HCT116 (cell line): ENCODE results near the gene APC2.

ENCODE experiments used
- CBX3 ChIP-seq: IDR thresholded peaks from 2 replicates; pipeline ENCODE4 v1.6.1; 2012; ENCODE audit warnings: low read depth
- EGR1 ChIP-seq: IDR thresholded peaks from 2 replicates; pipeline ENCODE4 v1.6.1; 2012; ENCODE audit warnings: low read depth
- EZH2 ChIP-seq: fragments of 200-600 bp; sonication (generic); IDR thresholded peaks from 2 replicates; pipeline ENCODE4 v1.6.1; 2017; ENCODE audit warnings: antibody characterized with exemption, mixed run types
- POLR2A ChIP-seq: IDR thresholded peaks from 2 replicates; pipeline ENCODE4 v1.7.0; 2011; ENCODE audit warnings: borderline replicate concordance; ENCODE audit not compliant: insufficient read depth, insufficient read length; ENCODE audit errors: extremely low read depth
- POLR2AphosphoS5 ChIP-seq: IDR thresholded peaks from 2 replicates; pipeline ENCODE4 v1.6.1; 2011; ENCODE audit warnings: mild to moderate bottlenecking, low read depth, low read length, moderate library complexity
- RAD21 ChIP-seq: IDR thresholded peaks from 2 replicates; pipeline ENCODE4 v1.6.1; 2012; ENCODE audit warnings: low read depth, mild to moderate bottlenecking
- SIN3A ChIP-seq: IDR thresholded peaks from 2 replicates; pipeline ENCODE4 v1.6.1; 2012; ENCODE audit warnings: low read depth
- SRF ChIP-seq: IDR thresholded peaks from 2 replicates; pipeline ENCODE4 v1.6.1; 2012; ENCODE audit warnings: low read depth
- ZNF274 ChIP-seq: fragments of 200-500 bp; sonication (Bioruptor generic); IDR thresholded peaks from 2 replicates; pipeline ENCODE4 v1.6.1; 2014; ENCODE audit warnings: mild to moderate bottlenecking, low read depth, low read length, inconsistent platforms
- TF ChIP-seq, protein P1 (sequence below), 3 experiments: fragments of 200-600 bp in 1 of 3; sonication (generic) in 1 of 3; IDR thresholded peaks in 2 of 3; conservative IDR thresholded peaks in 1 of 3; 2 replicates each; pipeline ENCODE4 v1.5.1; 2012 to 2017; ENCODE audit warnings: low read depth in 2 of 3, low read length in 2 of 3, antibody characterized with exemption in 1 of 3, borderline replicate concordance in 1 of 3, control low read depth in 1 of 3, mild to moderate bottlenecking in 1 of 3, mixed read lengths in 1 of 3, mixed run types in 1 of 3, moderate library complexity in 1 of 3; ENCODE audit not compliant: insufficient read depth in 1 of 3
- TF ChIP-seq, protein P2 (sequence below): IDR thresholded peaks from 2 replicates; pipeline ENCODE4 v1.6.1; 2012
- TF ChIP-seq, protein P3 (sequence below): IDR thresholded peaks from 2 replicates; pipeline ENCODE4 v1.6.1; 2012; ENCODE audit warnings: low read depth
- TF ChIP-seq, protein P4 (sequence below): IDR thresholded peaks from 2 replicates; pipeline ENCODE4 v1.6.1; 2012
- TF ChIP-seq, protein P5 (sequence below): IDR thresholded peaks from 2 replicates; pipeline ENCODE4 v1.6.1; 2011; ENCODE audit warnings: mild to moderate bottlenecking, low read length, moderate library complexity; ENCODE audit not compliant: insufficient replicate concordance; ENCODE audit errors: extremely low read depth

DNA sequence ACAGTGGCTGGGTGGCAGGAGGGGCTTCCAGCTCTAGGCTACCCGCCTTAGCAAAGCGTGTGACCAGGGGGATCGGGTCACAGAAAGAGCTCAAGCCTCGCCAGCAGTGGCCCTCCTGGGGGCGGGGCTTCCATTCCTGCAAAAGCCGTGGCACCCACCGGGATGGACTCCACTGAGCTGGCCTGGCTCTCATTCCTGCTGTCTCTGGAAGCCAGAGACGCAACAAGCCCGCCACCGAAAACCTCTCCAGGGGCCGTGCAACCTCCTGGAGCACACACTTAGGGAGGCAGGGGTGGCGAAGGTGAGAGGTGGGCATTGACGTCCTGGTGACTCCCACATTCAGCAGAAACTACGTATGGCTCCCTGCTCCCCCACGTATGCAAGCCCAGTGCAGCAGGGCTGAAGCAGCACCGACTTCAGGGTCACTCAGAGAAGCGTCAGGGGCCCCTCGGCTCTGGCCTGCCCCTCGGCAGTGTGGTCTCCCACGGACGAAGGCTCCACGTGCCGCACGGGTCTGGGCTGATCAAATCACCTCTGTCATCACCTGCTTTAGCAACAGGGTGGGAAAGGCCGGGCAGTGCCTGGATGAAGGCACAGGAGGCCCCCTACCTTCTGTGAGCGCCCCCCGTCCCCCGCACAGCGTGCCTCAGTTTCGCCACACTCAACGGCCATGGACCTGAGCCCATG, 26.0 kb downstream of the APC2 start:
- TF ChIP-seq RAD21, result no peak
- TF ChIP-seq, protein P1, sequence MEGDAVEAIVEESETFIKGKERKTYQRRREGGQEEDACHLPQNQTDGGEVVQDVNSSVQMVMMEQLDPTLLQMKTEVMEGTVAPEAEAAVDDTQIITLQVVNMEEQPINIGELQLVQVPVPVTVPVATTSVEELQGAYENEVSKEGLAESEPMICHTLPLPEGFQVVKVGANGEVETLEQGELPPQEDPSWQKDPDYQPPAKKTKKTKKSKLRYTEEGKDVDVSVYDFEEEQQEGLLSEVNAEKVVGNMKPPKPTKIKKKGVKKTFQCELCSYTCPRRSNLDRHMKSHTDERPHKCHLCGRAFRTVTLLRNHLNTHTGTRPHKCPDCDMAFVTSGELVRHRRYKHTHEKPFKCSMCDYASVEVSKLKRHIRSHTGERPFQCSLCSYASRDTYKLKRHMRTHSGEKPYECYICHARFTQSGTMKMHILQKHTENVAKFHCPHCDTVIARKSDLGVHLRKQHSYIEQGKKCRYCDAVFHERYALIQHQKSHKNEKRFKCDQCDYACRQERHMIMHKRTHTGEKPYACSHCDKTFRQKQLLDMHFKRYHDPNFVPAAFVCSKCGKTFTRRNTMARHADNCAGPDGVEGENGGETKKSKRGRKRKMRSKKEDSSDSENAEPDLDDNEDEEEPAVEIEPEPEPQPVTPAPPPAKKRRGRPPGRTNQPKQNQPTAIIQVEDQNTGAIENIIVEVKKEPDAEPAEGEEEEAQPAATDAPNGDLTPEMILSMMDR (IDR thresholded peaks at IDR 0.05 in 2 of 3, conservative IDR thresholded peaks at IDR 0.05 in 1 of 3; ENCODE audit: borderline replicate concordance in 1 of 3, insufficient read depth in 1 of 3, low read depth in 2 of 3, low read length in 2 of 3), result no peak
- TF ChIP-seq, protein P2, sequence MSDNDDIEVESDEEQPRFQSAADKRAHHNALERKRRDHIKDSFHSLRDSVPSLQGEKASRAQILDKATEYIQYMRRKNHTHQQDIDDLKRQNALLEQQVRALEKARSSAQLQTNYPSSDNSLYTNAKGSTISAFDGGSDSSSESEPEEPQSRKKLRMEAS, result no peak
- TF ChIP-seq EZH2, result no peak
- TF ChIP-seq, protein P3, sequence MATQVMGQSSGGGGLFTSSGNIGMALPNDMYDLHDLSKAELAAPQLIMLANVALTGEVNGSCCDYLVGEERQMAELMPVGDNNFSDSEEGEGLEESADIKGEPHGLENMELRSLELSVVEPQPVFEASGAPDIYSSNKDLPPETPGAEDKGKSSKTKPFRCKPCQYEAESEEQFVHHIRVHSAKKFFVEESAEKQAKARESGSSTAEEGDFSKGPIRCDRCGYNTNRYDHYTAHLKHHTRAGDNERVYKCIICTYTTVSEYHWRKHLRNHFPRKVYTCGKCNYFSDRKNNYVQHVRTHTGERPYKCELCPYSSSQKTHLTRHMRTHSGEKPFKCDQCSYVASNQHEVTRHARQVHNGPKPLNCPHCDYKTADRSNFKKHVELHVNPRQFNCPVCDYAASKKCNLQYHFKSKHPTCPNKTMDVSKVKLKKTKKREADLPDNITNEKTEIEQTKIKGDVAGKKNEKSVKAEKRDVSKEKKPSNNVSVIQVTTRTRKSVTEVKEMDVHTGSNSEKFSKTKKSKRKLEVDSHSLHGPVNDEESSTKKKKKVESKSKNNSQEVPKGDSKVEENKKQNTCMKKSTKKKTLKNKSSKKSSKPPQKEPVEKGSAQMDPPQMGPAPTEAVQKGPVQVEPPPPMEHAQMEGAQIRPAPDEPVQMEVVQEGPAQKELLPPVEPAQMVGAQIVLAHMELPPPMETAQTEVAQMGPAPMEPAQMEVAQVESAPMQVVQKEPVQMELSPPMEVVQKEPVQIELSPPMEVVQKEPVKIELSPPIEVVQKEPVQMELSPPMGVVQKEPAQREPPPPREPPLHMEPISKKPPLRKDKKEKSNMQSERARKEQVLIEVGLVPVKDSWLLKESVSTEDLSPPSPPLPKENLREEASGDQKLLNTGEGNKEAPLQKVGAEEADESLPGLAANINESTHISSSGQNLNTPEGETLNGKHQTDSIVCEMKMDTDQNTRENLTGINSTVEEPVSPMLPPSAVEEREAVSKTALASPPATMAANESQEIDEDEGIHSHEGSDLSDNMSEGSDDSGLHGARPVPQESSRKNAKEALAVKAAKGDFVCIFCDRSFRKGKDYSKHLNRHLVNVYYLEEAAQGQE, result no peak
- no peak for TF ChIP-seq POLR2AphosphoS5
- TF ChIP-seq ZNF274, result no peak
- TF ChIP-seq, protein P4, sequence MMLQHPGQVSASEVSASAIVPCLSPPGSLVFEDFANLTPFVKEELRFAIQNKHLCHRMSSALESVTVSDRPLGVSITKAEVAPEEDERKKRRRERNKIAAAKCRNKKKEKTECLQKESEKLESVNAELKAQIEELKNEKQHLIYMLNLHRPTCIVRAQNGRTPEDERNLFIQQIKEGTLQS, result no peak
- TF ChIP-seq SRF, result no peak
- no peak for TF ChIP-seq EGR1
- no peak for TF ChIP-seq CBX3
- no peak for TF ChIP-seq SIN3A
- no peak for TF ChIP-seq POLR2A
- TF ChIP-seq, protein P5, sequence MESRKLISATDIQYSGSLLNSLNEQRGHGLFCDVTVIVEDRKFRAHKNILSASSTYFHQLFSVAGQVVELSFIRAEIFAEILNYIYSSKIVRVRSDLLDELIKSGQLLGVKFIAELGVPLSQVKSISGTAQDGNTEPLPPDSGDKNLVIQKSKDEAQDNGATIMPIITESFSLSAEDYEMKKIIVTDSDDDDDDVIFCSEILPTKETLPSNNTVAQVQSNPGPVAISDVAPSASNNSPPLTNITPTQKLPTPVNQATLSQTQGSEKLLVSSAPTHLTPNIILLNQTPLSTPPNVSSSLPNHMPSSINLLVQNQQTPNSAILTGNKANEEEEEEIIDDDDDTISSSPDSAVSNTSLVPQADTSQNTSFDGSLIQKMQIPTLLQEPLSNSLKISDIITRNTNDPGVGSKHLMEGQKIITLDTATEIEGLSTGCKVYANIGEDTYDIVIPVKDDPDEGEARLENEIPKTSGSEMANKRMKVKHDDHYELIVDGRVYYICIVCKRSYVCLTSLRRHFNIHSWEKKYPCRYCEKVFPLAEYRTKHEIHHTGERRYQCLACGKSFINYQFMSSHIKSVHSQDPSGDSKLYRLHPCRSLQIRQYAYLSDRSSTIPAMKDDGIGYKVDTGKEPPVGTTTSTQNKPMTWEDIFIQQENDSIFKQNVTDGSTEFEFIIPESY, result no peak
